CD4-positive, alpha-beta T cell (primary cell): ENCODE measurements around the gene VEGFD. TPM values are rescaled to one million over a fixed set of nuclear protein-coding genes. Genes with fewer than 3 reads are reported as not detected.

Source experiments
- ATAC-seq: fragments of 200-7000 bp; cut with Tn5 transposase; one replicate; pipeline ENCODE4 v1.10.0; 2022; ENCODE audit warnings: mild to moderate bottlenecking; ENCODE audit not compliant: poor library complexity
- CTCF ChIA-PET: fragments of 350-600 bp; sonication (Branson Sonifier 250); formaldehyde crosslinking; loops from one replicate; lab custom pipeline; 2021; ENCODE audit warnings: antibody characterized with exemption, inconsistent platforms; lab: Charles Lee
- POLR2A ChIA-PET: fragments of 350-600 bp; sonication (Branson Sonifier 250); formaldehyde crosslinking; loops from one replicate; lab custom pipeline; 2021; ENCODE audit warnings: antibody characterized with exemption, inconsistent platforms; lab: Charles Lee
- DNase-seq, 14 experiments: peaks; one replicate each; pipeline ENCODE4 v3.0.0-alpha.2; 2013 to 2020; ENCODE audit warnings: mixed read lengths in 2 of 14
- H3K27ac ChIP-seq, 2 donors: one replicate each; pipeline versions ENCODE4 v1.5.1 to v1.7.0; 2013; ENCODE audit warnings: low read length in 2 of 2, low read depth in 1 of 2, mild to moderate bottlenecking in 1 of 2
- H3K27me3 ChIP-seq, 2 experiments: 1 replicate in 1 of 2; 2 replicates in 1 of 2; pipeline versions ENCODE4 v1.6.1 to v1.7.0; 2013; ENCODE audit warnings: low read length in 2 of 2, control low read depth in 1 of 2, mild to moderate bottlenecking in 1 of 2, moderate library complexity in 1 of 2; ENCODE audit not compliant: insufficient read depth in 2 of 2, control insufficient read depth in 1 of 2
- H3K36me3 ChIP-seq: one replicate; pipeline ENCODE4 v1.6.1; 2013; ENCODE audit warnings: low read length, control low read depth; ENCODE audit not compliant: insufficient read depth
- H3K4me1 ChIP-seq: one replicate; pipeline ENCODE4 v1.6.1; 2013; ENCODE audit warnings: low read length, control low read depth; ENCODE audit not compliant: insufficient read depth
- H3K4me3 ChIP-seq: one replicate; pipeline ENCODE4 v1.5.1; 2013; ENCODE audit warnings: mild to moderate bottlenecking, low read length, moderate library complexity
- H3K9me3 ChIP-seq, 2 experiments: 1 replicate in 1 of 2; 2 replicates in 1 of 2; pipeline versions ENCODE4 v1.6.1 to v1.7.0; 2013; ENCODE audit warnings: low read length in 2 of 2, mild to moderate bottlenecking in 2 of 2, control low read depth in 1 of 2, moderate library complexity in 1 of 2; ENCODE audit not compliant: control insufficient read depth in 1 of 2, insufficient read depth in 1 of 2
- H3K27ac Mint-ChIP-seq: one replicate; pipeline ENCODE4 v1.8.0; 2020; ENCODE audit warnings: mixed read lengths
- H3K27me3 Mint-ChIP-seq: one replicate; pipeline ENCODE4 v1.8.0; 2021; ENCODE audit warnings: mixed read lengths
- H3K36me3 Mint-ChIP-seq: one replicate; pipeline ENCODE4 v1.8.0; 2021; ENCODE audit warnings: low read depth, mixed read lengths
- H3K4me1 Mint-ChIP-seq: one replicate; pipeline ENCODE4 v1.8.0; 2021; ENCODE audit warnings: low read depth, mixed read lengths
- H3K4me3 Mint-ChIP-seq: one replicate; pipeline ENCODE4 v1.8.0; 2020; ENCODE audit warnings: mild to moderate bottlenecking, mixed read lengths
- H3K9me3 Mint-ChIP-seq: one replicate; pipeline ENCODE4 v1.8.0; 2020; ENCODE audit warnings: mixed read lengths
- CTCF ChIP-seq: fragments of 200-600 bp; IDR thresholded peaks from one replicate; pipeline ENCODE4 v1.8.0; 2022; ENCODE audit warnings: antibody characterized with exemption, mild to moderate bottlenecking
- intact Hi-C, 2 experiments: fragments of 100-400 bp; cut with DNase I in 1 of 2; cut with micrococcal nuclease in 1 of 2; formaldehyde crosslinking; loops; one replicate each; pipeline versions ENCODE4 v1.15.1 to v1.9.0; 2023 to 2025; cut with DNase I, micrococcal nuclease
- total RNA-seq, 174 experiments: library from RNA in 2 of 174; stranded (reverse) in 2 of 174; gene quantifications; one replicate each; pipeline ENCODE4 v1.2.3 and lab custom pipeline; 2021 to 2026

The VEGFD gene
- total RNA-seq, 2 experiments from 2014 or later: not detected

- DNase-seq: no peak
- no peaks in the 10 kb centered on the region for H3K36me3 Mint-ChIP-seq
- H3K4me1 ChIP-seq: no peaks in the 10 kb centered on the region
- H3K4me3 ChIP-seq: no peak overlapping the region
- no peaks in the 10 kb centered on the region for H3K36me3 ChIP-seq
- H3K9me3 Mint-ChIP-seq: no peaks in the 10 kb centered on the region
- no peaks in the 10 kb centered on the region for H3K9me3 ChIP-seq
- H3K27me3 Mint-ChIP-seq: peaks cover 8% of the 10 kb centered on the region
- intact Hi-C loops: no loop called here
- H3K27me3 ChIP-seq: no peaks in the 10 kb centered on the region
- no peak overlapping the region for H3K27ac Mint-ChIP-seq
- POLR2A ChIA-PET: no interaction called here
- TF ChIP-seq CTCF: no peak
- CTCF ChIA-PET: no interaction called here
- H3K4me1 Mint-ChIP-seq: no peaks in the 10 kb centered on the region
- no peak overlapping the region for H3K27ac ChIP-seq
- no peak overlapping the region for H3K4me3 Mint-ChIP-seq
- ATAC-seq: no peak
These were observed 24.5 kb downstream of the VEGFD start for GRCh38 chrX:15359701-15360100.

- Histone ChIP-seq H3K27ac (no peak overlapping the region), H3K9me3 (no peaks in the 10 kb centered on the region), H3K27me3 (no peaks in the 10 kb centered on the region), H3K36me3 (no peaks in the 10 kb centered on the region), H3K4me3 (no peak overlapping the region), H3K4me1 (no peaks in the 10 kb centered on the region)
- CTCF ChIA-PET: interaction anchor here (1.0 kb wide), 1 partner anchor 9 kb away, joined by 3 read pairs; no protein-coding TSS in a partner anchor
- Mint-ChIP-seq H3K36me3 (no peaks in the 10 kb centered on the region), H3K4me1 (no peaks in the 10 kb centered on the region), H3K4me3 (no peak overlapping the region), H3K9me3 (no peaks in the 10 kb centered on the region), H3K27ac (no peak overlapping the region), H3K27me3 (peaks cover 7% of the 10 kb centered on the region)
- no peak for DNase-seq
- POLR2A ChIA-PET: no interaction called here
- TF ChIP-seq CTCF: no peak
- intact Hi-C loops: no loop called here
- ATAC-seq: no peak
These were observed 25.7 kb downstream of the VEGFD start for GRCh38 chrX:15358533-15358932.

- ChIA-PET POLR2A (no interaction called here), CTCF (no interaction called here)
- Histone ChIP-seq H3K9me3 (no peaks in the 10 kb centered on the region), H3K4me3 (no peak overlapping the region), H3K27me3 (no peaks in the 10 kb centered on the region), H3K4me1 (no peaks in the 10 kb centered on the region), H3K27ac (no peak overlapping the region), H3K36me3 (no peaks in the 10 kb centered on the region)
- intact Hi-C loops: no loop called here
- Mint-ChIP-seq H3K4me1 (no peaks in the 10 kb centered on the region), H3K4me3 (no peak overlapping the region), H3K27me3 (peaks cover 4% of the 10 kb centered on the region), H3K36me3 (no peaks in the 10 kb centered on the region), H3K9me3 (no peaks in the 10 kb centered on the region), H3K27ac (no peak overlapping the region)
- DNase-seq: no peak
- no peak for ATAC-seq
- TF ChIP-seq CTCF: no peak
These were observed 27.8 kb downstream of the VEGFD start for GRCh38 chrX:15356444-15356843.
